Pancreas (tissue), 10 donors: ENCODE measurements around the gene FOXL3. TPM values are rescaled to one million over a fixed set of nuclear protein-coding genes. Genes with fewer than 3 reads are reported as not detected.
A peak's percentile ranks its signal among the peaks of the same experiment; 100 is the strongest.

Experiments used
- ATAC-seq, 4 donors: fragments of 200-7000 bp; cut with Tn5 transposase; one replicate each; pipeline versions ENCODE4 v1.8.0 to v1.9.1; 2020; ENCODE audit warnings: mild to moderate bottlenecking in 4 of 4, moderate library complexity in 4 of 4
- DNase-seq, 6 donors: peaks; one replicate each; pipeline ENCODE4 v3.0.0-alpha.2; 2020
- FAIRE-seq: peaks from 2 replicates; lab custom pipeline; 2012; peaks lifted over from hg19 to GRCh38; lab: Jason Lieb, UNC
- H3K27ac ChIP-seq, 4 donors: fragments of 200-600 bp; sonication (generic); 1 replicate in 3 of 4; 2 replicates in 1 of 4; pipeline versions ENCODE4 v1.5.0 to v1.8.0; 2020
- H3K27me3 ChIP-seq, 4 donors: fragments of 200-600 bp; one replicate each; pipeline ENCODE4 v1.8.0; 2021
- H3K36me3 ChIP-seq, 3 donors: fragments of 200-600 bp; sonication (generic) in 1 of 3; one replicate each; pipeline versions ENCODE4 v1.5.0 to v1.8.0; 2020 to 2021
- H3K4me1 ChIP-seq, 3 donors: fragments of 200-600 bp; one replicate each; pipeline ENCODE4 v1.8.0; 2021
- H3K4me3 ChIP-seq, 4 donors: fragments of 200-600 bp; sonication (generic) in 2 of 4; one replicate each; pipeline versions ENCODE4 v1.5.0 to v1.8.0; 2020 to 2021
- H3K9me3 ChIP-seq, 4 donors: fragments of 200-600 bp; one replicate each; pipeline ENCODE4 v1.8.0; 2021
- WGBS, 2 donors: extraction: QIAGEN DNeasy Blood & Tissue Kit; methylation state at CpG; one replicate each; pipeline ENCODE4 v1.1.7; 2013; 5-methylcytosine and 5-hydroxymethylcytosine counted together
- intact Hi-C, 3 donors: fragments of 100-400 bp; cut with DNase I; formaldehyde crosslinking; loops; one replicate each; pipeline versions ENCODE4 v1.11.1 to v1.14.2; 2022
- polyA plus RNA-seq, 2 donors: library from polyadenylated mRNA; stranded (reverse); fragments of 200-250 nt; gene quantifications; one replicate each; pipeline ENCODE4 v1.2.3, GENCODE V29; 2013
- total RNA-seq, 6 donors: library from RNA; stranded (reverse); fragmentation: NEBNext Ultra II Directional in 4 of 6; extraction: Animal tissue kit (Norgen Biotek cat#: 25700) in 4 of 6; gene quantifications; one replicate each; pipeline versions ENCODE4 v1.2.1 to v1.2.4, GENCODE V29; 2021 to 2023
- TF ChIP-seq, protein P1 (sequence below), 4 donors: fragments of 200-600 bp; sonication (generic) in 3 of 4; IDR thresholded peaks; one replicate each; pipeline versions ENCODE4 v1.5.0 to v1.8.0; 2021; ENCODE audit warnings: antibody characterized with exemption in 4 of 4
- donor health status: healthy with polysubstance abuse.
- donor health status: DM: no; HTN: no; CAD: no; lungs with moderate emphysema.
- donor health status: DM: no; HTN: no; CAD: no.
- donor health status: control.
- donor health status: control.
- donor health status: Bipolar disorder and iron deficiency.
- donor health status: DM: yes; HTN: yes; CAD: no.
- donor health status: DM: no; HTN: no; CAD: no.
- donor health status: DM: no; HTN: no; CAD: no.
- donor health status: DM: yes; HTN: yes; CAD: no.

FOXL3 gene
- total and polyA plus RNA-seq, 8 donors: not detected

DNA sequence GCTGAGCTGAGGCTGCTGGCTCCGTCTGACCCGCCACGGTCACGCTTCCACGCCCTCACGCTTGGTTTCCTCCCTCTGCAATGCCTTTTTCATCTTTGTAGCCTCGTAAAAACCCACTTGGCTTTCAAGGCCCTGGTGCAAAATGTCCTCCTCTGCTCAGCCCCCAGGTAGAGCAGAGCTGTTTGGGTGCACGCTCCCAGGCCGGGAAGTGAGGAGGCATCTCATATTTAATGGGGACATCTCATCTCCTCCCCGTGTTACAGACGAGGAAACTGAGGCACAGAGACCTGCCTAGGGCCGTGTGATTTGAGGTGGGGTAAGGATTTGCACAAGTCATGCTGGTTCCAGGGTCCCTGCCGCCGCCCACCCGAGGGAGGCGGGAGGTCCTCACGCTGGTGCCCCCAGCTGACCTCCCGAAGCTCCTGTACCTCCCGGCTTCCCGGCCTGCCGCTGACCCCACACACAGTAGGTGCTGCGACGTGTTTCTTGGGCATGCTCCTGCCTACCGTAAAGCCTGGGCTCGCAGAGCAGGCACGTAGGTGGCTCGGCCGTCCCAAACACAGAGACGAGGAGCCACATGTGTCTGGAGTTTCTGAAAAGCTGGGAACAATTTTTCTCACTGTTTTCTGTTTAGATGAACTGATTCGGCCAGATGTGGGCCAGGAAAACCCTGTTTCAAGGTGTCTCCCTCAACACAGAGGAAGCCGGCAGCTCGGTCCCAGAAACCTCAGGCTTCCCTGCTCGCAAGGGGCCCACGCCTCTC, 11.5 kb downstream of the FOXL3 start:
- H3K27me3 ChIP-seq: no peaks in the 10 kb centered on the region
- no peak for ATAC-seq
- H3K36me3 ChIP-seq: no peaks in the 10 kb centered on the region
- H3K9me3 ChIP-seq: no peaks in the 10 kb centered on the region
- intact Hi-C loops: no loop called here
- H3K4me1 ChIP-seq: no peaks in the 10 kb centered on the region
- WGBS, 2 donors: 82 to 86% methylated on average over 34 of the region's 34 CpGs
- TF ChIP-seq, protein P1, sequence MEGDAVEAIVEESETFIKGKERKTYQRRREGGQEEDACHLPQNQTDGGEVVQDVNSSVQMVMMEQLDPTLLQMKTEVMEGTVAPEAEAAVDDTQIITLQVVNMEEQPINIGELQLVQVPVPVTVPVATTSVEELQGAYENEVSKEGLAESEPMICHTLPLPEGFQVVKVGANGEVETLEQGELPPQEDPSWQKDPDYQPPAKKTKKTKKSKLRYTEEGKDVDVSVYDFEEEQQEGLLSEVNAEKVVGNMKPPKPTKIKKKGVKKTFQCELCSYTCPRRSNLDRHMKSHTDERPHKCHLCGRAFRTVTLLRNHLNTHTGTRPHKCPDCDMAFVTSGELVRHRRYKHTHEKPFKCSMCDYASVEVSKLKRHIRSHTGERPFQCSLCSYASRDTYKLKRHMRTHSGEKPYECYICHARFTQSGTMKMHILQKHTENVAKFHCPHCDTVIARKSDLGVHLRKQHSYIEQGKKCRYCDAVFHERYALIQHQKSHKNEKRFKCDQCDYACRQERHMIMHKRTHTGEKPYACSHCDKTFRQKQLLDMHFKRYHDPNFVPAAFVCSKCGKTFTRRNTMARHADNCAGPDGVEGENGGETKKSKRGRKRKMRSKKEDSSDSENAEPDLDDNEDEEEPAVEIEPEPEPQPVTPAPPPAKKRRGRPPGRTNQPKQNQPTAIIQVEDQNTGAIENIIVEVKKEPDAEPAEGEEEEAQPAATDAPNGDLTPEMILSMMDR (IDR thresholded peaks at IDR 0.05): no peak
- peak in 2 of 6 donors; percentile 48 to 60 for DNase-seq
- no peak overlapping the region for H3K27ac ChIP-seq
- no peak for FAIRE-seq
- no peak overlapping the region for H3K4me3 ChIP-seq

DNA sequence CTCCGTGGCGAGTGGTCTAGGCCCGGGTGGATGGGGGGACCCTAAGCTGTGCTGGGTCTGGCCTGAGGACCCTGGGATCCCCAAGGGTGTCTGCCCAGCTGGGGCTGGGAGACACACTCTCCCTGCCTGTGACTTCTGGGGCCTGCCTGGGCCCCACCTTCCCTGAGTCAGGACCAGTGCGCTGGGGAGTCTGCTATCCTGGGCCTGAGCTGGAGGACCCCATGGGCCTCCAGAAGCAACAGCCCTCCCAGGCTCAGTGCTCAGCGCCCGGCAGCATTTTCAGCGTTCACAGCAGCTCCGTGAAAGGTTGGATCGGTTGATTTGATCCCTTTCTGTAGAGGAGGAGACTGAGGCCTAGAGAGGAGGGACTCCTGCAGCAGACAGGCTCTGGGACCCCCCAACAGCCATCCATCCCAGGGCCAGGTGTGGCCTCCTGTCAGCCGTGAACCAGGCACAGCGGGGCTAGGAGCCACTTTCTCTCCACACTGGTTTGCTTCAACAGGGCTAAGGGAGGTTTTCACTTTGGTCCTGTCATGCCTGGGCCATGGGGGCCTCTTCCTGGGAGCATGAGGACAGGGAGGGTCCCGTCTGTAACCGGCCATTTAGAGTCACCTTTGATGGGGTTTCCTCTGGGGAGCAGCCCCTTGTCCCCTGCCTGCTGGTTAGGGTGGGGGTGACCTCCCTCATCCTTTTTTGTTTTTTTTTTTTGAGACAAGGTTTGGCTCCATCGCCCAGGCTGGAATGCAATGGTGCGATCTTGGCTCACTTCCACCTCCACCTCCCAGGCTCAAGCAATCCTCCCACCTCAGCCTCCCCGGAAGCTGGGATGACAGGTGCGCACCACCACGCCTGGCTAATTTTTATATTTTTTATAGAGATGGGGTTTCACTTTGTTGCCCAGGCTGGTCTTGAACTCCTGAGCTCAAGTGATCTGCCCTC, 12.4 kb downstream of the FOXL3 start:
- Histone ChIP-seq H3K4me1 (no peaks in the 10 kb centered on the region), H3K36me3 (no peaks in the 10 kb centered on the region), H3K4me3 (no peak overlapping the region), H3K27ac (no peak overlapping the region), H3K27me3 (no peaks in the 10 kb centered on the region), H3K9me3 (no peaks in the 10 kb centered on the region)
- DNase-seq (peak in 2 of 6 donors; percentile 28 to 37), ATAC-seq (no peak), FAIRE-seq (no peak)
- TF ChIP-seq, protein P1 (IDR thresholded peaks at IDR 0.05): no peak
- intact Hi-C loops: no loop called here
- WGBS, 2 donors: 82 to 93% methylated on average over 18 of the region's 18 CpGs

DNA sequence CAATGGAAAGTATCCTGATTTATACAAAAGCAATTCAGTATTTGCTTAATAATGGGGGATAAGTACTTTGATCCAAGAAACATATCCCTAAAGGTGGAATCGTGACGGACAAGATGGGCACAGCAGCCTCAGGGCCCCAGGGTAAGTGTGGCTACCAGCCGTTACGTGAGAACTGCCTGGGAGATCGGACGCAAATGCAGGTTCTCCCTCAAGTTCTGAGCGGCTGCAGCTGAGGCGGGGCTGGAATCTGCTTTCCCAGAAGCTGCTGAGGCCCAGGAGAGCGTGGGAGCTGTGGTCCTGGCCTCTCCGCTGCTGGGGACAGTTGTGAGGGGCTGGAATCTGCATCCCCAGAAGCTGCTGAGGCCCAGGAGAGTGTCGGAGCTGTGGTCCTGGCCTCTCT, 13.5 kb downstream of the FOXL3 start:
- no peak for FAIRE-seq
- WGBS, 2 donors: 86 to 90% methylated on average over 11 of the region's 11 CpGs
- H3K4me1 ChIP-seq: no peaks in the 10 kb centered on the region

DNA sequence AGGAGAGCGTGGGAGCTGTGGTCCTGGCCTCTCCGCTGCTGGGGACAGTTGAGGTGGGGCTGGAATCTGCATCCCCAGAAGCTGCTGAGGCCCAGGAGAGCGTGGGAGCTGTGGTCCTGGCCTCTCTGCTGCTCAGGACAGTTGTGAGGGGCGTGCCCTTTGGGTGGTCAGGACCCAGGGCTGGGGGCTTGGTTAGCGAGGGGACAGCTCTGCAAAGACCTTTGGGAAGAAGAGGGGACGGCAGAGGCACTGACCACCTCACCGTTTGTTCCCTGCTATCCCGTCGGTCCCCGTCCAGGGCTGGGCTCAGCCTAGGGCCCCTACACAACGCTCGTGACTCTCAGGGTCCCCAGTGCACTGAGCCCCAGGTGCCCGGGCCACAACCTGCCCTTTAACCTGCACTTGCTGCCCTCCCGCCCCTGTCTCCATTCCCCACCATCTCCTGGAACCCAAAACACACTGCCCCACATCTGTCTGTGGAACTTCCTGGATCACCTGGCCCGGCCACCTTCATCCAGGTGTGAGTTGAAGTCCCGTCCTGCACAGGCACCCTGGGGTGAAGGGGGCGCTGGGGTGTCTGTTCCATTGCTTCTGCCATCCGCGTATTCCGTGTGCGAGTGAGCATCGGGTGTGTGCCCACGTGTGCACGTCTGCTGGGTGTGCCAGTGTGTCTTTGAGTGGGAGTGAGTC, 14.1 kb downstream of the FOXL3 start:
- FAIRE-seq (no peak), DNase-seq (peak in 2 of 6 donors; percentile 45 to 59), ATAC-seq (no peak)
- no peaks in the 10 kb centered on the region for H3K27me3 ChIP-seq
- H3K36me3 ChIP-seq: no peaks in the 10 kb centered on the region
- H3K9me3 ChIP-seq: no peaks in the 10 kb centered on the region
- 82 to 85% methylated on average over 24 of the region's 24 CpGs for WGBS, 2 donors
- no peak overlapping the region for H3K4me3 ChIP-seq
- TF ChIP-seq, protein P1 (IDR thresholded peaks at IDR 0.05): no peak
- intact Hi-C loops: no loop called here
- no peak overlapping the region for H3K27ac ChIP-seq
- H3K4me1 ChIP-seq: no peaks in the 10 kb centered on the region

More for the DNA sequence above, 13.5 kb downstream of the FOXL3 start:
- Histone ChIP-seq H3K9me3 (no peaks in the 10 kb centered on the region), H3K27me3 (no peaks in the 10 kb centered on the region), H3K36me3 (no peaks in the 10 kb centered on the region), H3K4me3 (no peak overlapping the region), H3K27ac (no peak overlapping the region)
- ATAC-seq (no peak), DNase-seq (peak in 2 of 6 donors; percentile 35 to 39)
- intact Hi-C loops: no loop called here
- TF ChIP-seq, protein P1 (IDR thresholded peaks at IDR 0.05): no peak
